OCI-M2 (cell line): Measurements from ENCODE around the gene KPNB1.

Source experiments
- DNase-seq: peaks from one replicate; lab custom pipeline; 2025; ENCODE audit not compliant: unreplicated experiment; lab: John Stamatoyannopoulos, UW

KPNB1 gene

DNA sequence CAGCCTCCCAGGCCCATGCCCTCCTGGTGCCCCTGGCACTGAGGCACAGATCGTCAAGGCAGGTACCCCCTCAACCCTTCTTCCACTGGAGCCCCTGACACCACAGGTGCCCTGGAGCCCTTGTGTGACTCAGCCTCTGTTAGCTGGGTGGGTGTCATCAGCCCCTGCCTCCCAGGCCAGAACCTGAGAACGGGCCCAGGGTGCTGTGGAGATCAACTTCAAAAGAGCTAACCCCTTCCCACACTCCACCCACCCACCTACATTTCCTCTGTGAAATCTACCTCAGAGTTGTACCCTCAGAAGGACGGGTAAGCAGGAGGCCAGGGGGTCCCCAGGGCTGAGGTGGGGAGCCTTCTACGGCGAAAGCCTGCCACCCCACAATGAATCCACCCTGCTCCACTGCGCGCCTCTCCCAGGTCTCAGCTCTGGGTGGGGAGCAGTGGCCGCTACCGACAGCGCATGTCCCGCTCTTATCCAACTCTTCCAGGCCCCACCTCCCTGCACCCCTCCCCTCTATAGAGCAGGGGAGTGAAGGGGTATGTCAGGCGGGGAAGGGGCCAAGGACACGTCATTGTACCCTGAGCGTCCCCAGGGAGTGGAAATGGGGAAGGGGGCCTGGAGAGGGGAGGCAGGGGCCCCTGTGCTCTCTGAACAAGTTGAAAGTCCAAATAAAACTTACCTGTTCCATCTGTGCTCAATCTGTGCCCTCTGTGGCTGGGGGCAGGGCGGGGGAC lies 61.8 kb downstream of the KPNB1 start:
- DNase-seq = no peak

DNA sequence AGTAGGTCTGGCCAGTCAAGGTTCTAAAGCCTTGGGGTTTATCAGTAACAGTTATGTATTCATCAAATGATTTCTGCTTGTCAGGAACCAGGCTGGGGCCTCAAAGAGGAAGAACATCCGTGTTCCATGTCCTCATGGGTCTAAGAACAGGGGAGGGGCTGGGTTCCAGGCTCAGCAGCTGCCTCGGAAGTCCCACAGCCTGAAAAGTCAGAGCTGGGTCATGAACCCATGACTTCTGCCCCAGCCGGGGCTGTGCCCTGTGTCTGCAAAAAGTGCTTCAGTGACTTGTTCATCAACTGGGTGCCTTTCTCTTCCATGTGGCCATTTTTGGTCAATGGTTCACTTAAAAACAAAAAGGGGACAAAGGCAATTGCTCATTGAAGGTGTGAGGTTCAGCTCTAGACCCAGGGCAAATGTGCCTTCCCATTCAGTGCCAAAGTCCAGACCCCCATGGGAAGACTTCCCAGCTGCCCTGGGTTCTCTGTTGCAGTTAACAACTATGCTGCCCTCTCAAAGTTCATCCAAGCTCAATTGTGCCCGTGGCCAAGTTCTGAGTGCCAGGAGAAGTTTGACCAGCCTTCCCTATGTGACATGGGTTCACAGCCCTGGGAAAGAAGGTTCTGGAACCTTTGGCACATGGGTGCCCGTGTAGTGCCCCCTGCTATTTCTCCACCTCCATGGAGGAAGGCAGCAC lies 62.8 kb downstream of the KPNB1 start:
- no peak for DNase-seq

DNA sequence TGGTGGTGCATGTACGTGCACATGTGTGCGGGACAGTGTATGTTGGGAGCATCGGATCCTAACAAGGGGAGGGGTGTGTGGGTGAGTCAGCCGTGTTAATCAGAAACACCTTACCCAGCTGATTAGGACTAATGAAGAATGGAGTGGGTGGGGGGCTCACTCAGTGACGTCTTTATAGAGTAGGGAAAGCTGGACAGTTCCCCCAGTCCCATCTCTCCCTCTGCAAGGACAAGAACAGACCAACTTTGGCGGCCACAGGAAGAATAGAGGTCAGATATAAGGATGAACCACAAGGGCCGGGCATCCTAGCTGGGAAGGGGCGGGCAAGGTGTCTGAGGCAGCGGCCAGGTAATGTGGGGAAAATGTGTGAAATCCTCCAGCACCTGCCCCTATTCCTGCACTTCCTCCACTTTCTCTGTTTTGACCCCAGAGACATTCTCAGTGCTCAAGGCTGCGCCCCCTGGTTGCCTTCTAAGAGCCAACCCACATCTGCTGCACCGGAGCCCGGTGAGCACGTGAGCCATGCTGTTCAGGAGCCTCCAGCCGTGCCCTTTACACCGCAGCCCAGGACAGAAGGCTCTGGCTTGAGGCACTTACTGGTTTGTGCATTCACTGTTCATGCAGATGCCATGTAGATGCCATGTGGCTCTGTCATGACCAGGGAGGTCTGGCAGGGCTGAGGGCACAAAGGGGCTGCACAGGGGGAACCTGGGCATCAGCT lies 64.4 kb downstream of the KPNB1 start:
- no peak for DNase-seq

DNA sequence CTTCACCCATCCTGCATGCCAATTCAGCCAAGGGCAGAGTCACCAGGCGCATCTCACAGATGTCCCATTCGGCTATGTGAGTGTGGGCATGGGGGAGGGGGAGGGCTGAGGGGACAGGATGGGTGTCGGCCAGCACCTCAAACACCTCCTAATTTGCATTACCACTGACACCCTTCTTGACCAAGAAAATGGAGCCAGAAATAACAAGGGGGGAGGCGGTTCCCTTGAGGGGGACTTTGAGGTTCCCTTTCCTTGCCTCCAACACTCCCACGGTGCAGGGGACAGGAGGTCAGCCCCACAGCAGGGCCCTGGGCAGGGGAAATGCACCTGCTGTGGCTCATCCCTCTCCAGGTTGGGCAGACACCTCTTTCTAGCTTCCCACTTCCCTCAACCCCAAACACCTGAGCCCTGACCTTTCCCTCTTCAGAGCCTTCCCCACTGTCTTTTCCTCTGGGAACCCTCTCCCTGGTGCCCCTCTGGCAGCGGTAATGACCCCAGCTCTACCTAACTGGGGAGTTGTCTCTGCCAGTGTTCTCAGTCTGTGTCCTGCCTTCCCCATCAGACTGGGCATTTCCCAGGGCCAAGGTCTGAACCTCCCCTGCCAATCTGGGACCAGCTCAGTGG lies 65.2 kb downstream of the KPNB1 start:
- no peak for DNase-seq

DNA sequence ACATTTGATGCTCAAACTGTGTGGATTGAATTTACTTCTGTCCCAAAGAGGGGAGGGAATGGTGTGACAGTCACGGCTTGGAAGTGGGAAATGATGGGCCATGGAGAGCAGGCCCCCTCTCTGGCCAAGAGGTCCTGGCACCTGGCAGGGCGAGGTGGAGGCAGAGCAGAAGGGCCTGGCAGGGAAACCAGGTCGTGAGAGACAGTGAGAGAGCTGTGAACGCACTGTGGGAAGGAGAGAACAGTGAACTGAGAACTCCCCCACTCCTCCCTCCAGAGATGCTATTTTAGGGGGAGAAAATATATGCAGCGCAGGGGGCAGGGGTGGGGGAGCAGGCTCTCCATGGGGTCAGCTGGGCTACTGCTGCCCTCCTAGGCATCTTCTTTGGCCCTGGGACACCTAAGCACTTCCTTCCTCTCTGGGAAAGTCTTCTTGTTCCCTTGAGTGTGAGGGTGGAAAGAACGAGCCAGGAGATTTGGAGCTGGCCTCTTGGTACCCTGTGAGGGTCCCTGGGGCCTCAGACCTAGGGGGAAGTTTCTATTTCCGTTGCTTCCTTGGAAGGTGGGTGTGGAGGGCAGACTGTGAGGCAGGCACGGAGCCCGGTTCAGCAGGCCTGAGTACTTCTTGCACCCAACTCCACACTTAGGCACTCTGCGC lies 66.1 kb downstream of the KPNB1 start:
- no peak for DNase-seq

DNA sequence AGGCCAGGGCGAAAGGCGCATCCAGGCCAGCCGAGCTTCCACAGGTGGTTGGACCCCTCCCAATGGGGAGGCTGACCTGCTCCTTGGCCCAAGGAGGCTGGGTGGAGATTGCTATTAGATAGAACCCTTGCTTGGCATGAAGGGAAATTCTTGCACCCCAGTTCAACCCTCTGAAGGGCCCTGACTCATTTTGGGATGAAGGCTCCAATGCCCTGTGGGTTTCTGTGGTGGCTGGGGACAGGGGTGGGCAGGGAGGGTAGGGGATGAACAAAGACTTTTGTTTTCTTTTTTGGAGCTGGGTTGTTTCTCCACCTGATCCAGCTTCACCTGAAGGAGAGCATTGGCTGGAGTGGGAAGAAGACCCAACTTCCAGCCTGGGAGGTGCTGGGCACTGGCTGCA lies 66.7 kb downstream of the KPNB1 start:
- no peak for DNase-seq

DNA sequence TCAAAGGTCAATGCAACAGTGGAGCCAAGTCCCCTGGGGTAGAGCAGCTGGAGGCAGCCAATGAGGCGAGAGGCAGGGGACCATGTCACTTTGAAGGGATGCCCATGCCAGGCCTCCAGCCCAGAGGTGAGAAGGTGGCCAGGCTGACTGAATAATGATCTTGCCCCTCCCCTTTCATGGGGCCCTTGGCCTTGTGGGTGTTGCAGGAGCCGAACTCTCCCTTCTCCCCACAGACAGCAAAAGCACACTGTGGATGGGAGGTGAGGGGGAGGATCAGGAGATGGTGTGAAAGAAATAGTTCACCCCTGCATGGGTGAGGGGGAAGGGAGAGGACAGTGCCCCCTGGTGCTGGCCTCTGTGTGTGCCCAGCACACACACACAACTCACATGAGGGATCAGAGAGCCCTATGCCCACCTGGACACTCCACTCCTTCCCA lies 67.6 kb downstream of the KPNB1 start:
- DNase-seq = no peak

DNA sequence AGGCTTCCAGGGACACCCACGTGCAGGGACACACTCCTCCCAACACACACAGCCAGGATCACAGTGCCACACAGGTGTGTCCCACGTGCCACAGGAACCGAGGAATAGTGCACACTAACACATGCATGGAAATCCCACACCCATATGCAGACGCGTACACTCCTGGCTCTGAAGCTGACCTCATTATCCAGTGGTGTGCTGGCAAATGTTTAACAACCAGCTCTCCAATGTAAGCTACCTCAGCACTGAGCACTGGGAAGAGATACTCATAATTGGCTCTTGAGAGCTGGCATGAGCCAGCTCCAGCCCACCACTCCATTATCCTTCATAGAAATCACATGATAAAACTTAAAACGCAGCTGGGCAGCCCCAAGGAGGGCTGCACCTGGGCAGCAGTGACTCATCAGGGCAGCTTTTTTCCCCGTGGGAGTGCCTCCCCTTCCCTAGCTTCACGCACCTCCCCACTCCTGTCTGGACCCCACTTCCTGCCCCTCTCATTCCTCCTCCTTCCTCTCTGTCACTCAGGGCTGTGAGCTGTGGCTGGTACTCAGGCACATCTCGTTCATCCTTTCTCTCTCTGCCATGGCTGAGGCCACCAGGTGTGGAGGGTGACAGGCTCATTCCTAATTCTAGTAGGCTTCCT lies 68.4 kb downstream of the KPNB1 start:
- DNase-seq = no peak

DNA sequence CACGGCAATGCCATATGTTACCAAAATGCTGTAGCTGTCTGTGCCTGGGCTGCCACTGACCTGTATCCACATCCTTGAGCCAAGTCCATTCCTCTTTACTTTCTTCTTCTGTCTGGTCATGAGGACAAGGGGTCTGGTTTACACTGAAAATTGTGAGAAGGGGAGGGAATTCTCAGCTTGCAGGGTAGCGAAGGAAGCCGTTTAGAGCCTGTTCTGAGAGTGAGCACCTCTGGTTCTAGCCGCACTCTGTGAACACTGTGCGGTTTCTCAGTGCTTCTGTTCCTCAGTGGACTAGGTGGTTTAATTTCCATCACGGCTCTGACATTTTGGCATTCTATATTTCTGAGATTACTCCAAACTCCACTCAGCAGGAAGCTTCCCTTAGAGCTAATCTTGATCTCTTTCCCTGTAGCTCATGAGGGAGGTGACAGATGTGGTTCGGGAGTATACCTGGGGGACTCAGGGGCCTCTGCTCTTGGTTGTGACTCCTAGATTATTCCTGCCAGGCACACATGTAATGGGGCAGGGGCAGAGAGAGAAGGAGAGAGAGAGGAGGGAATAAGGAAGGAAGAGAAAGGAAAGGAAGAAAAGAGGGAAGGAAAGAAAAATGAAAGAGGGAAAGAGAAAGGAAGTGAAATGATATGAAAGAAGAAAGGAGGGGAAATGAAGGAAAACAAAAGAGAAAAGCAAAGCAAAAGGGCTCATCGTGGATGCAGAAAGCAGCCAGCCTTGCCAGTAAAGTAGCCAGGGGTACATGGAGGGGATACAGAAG lies 69.1 kb downstream of the KPNB1 start:
- DNase-seq = no peak

DNA sequence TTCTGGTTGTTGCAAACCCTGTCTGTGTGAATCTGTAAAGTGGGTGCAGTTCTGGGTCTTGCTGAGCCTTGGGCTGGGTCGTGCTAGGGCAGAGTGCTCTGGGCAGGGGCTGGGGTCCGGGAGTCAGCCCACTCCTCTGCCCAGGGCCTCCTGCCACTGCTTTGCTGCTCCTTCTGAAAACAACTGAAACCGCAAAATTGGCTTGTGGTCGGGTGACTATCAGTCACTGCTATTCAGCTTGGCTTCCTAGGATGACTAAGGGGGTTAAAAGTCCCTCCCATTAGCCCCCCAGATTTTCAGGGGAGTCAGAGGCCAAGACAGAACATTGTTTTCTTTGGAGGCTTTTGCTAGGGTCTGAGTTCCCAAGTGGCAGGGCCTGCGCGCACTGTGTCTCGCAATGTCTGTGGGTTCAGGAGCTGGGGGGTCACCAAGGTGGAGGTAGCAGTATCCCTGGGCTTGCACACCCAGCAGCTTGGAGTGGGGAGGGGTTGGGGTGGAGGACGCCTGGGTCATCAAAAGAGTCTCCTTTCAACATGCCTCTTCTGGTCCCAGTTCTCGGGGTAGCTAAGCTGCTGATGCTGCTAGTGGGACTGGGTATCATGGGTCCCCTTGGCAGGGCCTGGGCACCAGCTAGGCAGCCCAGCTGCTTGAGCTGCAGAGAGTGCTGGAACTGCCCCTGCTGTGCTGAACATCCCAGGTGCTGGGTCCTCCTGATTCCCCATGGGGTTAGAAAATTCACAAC lies 69.9 kb downstream of the KPNB1 start:
- DNase-seq = no peak

DNA sequence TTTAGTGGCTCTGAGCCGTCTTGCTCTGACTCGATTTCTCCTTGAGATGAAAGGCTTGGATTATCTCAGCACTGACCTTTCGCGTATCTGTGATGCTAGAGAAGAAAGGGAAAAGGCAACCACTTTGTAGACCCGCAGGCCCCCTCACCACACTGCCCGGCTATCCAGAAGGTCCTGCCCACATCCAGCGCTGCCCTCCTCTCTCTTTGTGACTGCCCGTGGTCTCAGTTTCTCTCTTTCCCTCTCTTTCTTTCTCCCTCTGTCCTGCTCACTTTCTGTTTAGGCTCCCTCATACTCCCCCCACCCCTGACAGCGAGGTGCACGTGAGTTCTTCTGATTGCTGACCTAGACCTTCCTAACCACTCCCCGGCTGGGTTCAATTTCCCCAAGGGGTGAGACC lies 70.5 kb downstream of the KPNB1 start:
- no peak for DNase-seq

DNA sequence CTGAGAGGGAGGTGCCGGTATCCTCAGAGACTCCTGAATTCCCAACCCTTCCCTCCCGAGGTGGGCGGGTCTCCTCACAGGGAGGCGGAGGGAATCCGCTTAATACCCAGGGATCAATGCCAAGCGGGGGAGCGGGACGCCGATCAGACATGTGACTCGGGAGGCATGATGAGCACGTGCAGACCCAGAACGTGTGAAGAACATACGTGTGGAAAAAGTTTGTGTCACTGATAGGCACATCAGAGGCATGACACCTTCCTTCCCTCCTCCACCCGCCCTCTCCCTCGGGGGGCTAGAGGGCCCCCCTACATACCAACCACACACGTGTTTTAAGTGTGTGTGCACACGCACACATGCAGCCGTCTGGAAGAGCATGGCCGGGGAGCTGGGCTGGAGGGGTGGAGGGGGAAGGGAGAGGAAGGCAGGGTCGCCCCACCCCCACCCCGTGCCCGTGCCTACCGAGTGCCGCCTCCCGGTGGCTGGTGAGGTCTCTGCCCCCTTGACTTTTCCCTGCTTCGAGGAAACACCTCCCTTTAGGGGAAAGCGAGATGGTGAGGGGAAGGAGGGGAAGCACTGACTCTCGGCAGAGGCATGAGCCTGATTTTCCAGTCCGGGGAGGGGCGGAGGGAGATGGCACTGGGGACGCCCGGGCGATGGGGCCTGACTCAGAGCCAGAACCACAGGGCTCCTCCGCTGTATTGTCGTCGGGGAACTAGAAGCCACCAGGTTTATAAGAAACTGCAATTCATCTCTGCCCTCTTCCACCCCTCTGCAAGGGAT lies 71.2 kb downstream of the KPNB1 start:
- DNase-seq = no peak

DNA sequence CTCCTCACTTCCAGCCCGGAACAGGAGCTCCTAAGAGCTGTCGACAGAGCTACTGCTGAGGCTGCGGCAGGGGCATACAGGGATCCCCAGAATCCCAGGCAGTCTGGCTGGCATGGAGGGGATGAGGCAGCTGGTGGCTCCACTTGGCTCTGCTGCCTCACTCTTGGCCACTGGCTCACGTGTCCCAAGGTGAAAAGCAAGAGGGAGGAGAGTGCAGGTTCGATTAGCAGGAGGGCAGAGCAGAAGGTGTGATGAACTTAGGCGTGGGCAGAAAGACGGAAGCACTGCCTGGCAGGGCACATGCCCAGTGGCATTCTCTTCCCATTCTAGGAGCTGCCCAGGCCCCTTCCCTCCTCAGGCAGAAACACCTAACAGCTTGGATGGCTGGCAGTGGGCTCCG lies 72.0 kb downstream of the KPNB1 start:
- DNase-seq = no peak

DNA sequence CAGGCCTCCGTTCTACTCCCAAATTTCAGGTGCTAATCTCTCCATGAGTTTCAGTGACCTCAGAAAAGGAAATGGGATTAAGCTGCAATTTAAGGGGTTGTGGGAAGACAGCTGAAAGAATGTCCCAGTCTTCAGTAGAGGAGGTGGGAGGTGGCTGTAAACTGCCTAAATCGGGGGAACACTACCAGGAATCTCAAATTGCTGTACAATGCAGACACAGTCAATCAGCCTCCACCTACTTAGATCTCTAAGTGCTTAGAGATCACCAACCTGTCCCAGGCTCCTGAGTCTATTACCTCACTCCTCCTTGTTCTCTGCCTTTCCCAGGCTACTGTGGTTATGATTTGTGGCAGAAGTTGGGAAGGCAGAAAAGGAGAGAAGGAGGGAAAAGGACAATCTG lies 75.0 kb downstream of the KPNB1 start:
- DNase-seq = no peak

DNA sequence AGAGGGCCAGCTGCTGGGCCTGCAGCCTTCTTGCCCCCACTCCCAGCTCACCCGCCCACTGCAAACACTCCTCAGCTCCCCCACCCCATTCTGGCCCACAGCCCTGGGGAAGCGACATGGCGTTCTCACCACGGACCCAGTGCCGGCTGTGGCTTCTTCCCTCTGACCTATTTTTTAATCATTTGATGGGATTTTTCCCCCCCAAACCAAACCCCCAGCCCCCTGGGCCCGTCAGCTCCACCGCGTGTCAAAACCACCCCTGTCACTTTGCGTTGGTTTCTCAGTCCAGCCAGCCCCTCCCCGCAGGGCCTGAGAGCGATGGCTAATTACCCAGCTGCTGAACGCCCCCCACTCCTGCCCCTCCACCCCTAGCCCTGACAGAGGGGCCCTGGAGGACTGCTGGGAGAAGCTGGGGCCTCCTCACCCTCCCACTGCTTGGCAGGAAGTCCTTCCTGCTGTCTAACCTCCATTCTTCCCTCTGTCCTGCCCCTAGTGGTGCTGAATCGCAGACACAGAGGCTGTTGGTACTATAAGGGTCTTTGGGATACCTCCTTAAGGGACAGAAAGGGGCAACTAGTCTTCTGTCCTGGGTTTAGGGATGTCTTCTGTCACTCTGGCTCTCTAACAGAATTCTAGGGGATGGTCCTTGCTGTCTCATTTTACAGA lies 75.9 kb downstream of the KPNB1 start:
- no peak for DNase-seq

DNA sequence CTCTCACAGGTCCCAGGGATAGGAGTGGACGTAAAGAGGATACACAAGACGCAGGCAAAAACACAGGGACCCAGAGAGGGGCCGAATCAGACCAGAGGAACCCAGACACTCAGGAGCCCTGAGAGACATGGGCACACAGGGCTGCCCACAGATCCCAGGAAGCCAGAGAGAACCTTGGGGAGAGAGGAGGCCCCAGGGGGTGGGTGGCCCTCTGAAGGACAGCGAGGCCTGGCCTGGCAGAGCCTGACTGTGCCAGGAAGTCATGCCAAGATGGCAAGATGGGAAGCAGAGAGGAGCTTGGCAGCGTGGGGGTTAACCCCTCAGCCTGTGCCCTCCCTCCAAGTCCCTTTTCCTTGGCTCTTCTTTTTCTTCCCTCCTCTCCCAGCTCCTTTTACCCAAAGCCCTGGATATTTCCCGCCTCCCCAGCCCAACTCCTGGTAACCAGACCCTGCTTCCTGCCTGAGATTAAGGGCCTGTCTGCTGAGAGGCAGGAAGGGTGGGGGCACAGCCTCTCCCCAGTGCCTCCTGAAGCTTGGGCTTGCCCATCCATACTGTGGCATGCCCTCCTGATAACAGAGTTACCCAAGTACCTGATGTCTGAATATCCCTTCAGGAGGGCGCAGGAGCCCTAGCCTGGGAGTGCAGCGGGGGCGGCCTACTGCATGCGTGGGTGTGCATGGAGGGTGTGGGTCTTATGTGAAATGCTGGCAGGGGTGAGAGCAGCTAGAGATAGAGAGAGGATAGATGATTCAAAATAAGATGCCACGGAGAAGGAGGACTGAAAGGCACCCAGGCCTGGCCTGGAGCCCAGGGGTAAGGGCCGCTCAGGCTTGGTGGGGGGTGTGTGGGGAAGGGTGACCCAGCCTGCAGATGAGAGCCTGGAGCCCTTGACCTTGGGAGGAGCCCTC lies 77.3 kb downstream of the KPNB1 start:
- DNase-seq = no peak

DNA sequence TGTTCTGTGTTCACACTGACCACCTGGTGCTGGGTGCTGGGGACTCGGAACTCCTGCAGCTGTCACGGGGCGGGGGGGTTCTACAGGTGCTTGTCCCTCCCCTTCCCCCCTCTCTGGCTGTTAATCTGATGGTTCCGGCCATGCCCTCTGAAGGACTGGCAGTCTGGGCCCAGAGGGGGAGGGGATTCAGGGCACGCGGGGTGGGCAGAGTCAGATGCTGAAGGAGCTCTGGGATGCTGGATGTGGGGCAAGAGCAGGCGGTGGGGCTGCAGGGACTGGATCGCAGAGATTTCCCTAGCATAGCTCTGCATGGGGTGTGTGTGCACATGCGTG lies 78.0 kb downstream of the KPNB1 start:
- no peak for DNase-seq
